GM21447 (cell line): ENCODE data around the gene FKBP9.
"Not testable (repeated sequence)": the region's sequence is repeated elsewhere in the genome, so short reads cannot be mapped to it uniquely, and the experiment has no call there.

Source experiments
- ATAC-seq: cut with Tn5 transposase; IDR thresholded peaks from one replicate; pipeline ENCODE4 v1.9.1; 2021; ENCODE audit not compliant: unreplicated experiment

Gene FKBP9

GRCh38 chr7:32947420-32947983, 9.7 kb upstream of the FKBP9 start:
- no peak for ATAC-seq

DNA sequence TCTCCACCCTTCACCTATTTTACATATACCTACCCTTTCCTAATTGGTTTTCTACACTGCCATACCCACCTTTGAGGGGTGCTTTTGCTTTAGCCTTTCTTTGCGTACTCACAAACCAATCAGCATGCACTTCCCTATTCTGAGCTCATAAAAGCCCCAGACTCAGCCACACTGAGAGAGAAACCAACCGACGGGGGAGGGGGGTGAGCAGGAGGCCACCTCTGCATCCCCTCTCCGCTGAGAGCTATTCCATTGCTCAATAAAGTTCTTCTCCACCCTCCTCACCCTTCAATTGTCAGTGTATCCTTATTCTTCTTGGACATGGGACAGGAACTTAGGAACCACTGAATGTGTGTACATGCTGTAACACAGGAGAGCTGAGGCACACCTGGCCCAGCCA, 9.0 kb upstream of the FKBP9 start:
- no peak for ATAC-seq

DNA sequence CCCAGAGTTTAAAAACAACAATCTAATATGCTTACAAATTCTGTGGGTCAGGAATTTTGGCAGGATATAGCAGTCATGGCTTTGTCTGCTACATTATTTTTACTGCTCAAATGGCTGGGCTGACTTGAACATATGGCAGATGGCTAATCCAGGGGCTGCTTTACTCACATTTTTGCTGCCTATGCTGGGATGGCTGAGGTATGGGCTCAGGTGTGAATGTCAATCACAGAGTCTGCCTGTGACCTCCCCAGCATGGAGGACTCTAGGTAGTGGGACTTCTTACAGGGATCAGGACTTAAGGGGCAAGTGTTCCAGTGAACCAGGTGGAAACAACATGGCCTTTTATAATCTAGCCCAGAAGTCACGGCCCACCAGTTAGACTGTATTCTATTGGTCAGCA, 4.4 kb upstream of the FKBP9 start:
- no peak for ATAC-seq

- no peak for ATAC-seq
Measured at GRCh38 chr7:32958046-32959025, 1.1 kb downstream of the FKBP9 start.

DNA sequence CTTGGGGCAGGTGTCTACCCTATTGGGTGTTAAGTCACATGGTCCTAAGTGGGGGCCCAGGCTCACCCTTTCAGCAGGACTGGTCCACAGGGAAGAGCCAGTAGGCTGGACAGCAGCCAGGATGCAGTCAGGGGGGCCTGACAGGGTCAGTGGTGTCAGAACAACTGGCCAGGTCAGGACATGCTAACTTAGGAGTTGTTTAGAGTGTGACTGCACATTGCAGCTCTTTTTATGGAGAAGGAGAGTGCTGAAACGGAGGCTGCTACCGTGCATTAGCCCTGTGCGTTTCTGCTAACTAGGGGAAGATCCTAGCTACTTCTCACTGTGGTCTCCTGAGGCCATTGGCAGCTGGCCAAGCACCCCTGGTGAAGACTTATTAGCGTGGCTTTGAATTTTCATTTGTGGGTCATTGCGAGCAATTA, 6.7 kb downstream of the FKBP9 start:
- ATAC-seq: not testable (repeated sequence)

- ATAC-seq: peak; percentile 96
Measured at GRCh38 chr7:32964461-32965159, 7.4 kb downstream of the FKBP9 start.

GRCh38 chr7:32966489-32967267, 9.4 kb downstream of the FKBP9 start:
- not testable (repeated sequence) for ATAC-seq

DNA sequence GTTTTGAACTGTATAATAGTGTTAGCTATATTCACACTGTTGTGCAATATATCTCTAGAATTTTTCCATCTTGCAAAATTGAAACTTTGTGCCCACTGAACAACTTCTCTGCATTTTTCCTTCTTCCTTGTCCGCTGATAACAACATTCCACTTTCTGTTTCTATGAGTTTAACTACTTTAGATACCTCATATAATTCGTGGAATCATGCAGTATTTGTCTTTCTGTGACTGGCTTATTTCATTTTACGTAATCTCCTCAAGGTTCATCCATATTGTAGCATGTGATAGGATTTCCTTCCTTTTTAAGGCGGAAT, 10.0 kb downstream of the FKBP9 start:
- ATAC-seq: not testable (repeated sequence)

DNA sequence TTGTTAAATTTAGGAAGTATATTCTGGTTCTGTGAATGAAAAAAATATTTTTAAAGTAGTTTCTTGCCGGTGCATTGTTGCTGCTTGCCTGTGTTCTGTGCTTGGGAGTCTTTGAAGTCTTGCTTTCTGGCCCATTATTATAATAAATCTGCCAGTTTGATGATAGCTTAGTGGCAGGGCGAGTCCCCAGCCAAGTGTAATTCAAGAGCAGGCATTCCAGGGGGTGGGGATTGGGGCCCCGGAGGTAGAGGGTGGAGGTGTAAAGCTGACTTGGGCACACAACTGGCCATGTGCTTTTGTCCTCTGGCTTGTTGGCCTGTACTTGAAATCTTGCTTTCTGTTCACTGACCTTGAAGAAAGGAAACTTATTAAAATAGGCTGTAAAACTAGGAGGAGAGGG, 14.7 kb downstream of the FKBP9 start:
- not testable (repeated sequence) for ATAC-seq

DNA sequence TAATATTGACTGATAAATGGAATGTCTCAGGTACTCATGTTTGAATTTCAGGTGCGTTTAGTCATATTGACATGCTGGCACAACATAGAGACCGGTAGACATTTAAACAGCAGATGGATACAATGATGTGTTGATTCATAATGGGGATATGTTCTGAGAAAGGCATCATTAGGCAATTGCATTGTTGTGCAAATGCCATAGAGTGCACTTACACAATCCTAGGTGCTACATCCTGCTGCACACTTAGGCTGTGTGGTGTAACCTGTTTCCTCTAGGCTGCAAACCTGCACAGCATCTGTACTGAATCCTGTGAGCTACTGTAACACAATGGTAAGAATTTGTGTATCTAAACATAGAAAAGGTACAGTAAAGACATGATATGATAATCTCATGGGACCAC, 19.9 kb downstream of the FKBP9 start:
- not testable (repeated sequence) for ATAC-seq

- not testable (repeated sequence) for ATAC-seq
Measured at GRCh38 chr7:32979246-32979645, 22.0 kb downstream of the FKBP9 start.

- ATAC-seq: not testable (repeated sequence)
Measured at GRCh38 chr7:32979902-32980301, 22.7 kb downstream of the FKBP9 start.

GRCh38 chr7:32988148-32988547, 30.9 kb downstream of the FKBP9 start:
- ATAC-seq: peak; percentile 81

DNA sequence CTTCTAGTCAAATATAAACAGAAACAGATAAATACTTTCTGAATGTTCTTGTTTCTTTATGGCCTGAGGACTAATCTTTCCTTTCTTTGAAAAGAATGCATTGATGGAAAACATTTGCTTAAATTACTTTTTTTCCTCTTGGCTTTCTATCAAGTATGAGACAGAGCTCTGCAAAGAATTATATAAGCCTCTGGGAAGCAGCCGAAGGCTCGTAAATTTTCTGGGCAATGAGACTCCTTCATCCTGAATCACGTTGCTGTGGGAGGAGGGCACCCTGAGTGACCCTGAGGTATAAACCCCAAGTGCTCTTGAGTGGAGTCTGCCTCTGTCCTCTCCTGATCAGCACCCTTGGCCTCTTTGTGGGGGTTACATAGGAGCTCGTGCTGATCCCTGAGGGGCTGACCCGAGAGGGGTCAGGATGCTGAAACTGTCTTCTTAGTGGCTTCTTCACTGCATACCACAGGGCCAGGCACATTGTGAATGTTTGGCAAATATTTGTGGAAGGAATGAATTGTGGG, 33.9 kb downstream of the FKBP9 start:
- ATAC-seq: not testable (repeated sequence)

DNA sequence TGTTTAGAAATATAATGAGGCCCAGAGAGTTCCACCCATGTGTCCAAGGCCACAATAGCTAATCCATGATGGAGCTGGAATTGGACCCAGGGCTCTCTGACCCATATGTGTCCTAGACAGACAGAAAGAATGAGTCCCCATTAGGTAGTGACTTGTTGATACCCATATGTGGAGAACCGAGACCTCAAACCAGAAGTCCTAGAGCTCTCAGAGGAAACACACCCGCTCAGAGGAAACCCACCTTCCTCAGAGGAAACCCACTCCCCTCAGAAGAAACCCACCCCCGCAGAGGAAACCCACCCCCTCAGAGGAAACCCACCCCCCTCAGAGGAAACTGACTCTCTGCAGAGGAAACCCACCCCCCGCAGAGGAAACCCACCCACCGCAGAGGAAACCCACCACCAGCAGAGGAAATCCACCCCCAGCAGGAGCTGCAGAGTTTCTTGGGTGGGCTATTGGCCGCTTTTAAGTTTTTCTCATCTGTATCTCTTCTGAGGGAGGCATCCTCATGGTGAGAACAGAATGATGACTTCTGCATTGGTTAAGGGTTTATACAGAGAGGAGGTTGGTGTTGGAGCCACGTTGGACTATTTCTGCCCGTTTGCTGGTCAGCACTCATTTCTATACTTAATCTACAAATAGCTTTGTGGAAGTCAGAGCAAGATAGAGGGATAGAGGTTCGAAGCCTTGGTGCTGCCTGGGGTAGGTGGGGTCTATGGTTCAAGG, 34.9 kb downstream of the FKBP9 start:
- ATAC-seq: not testable (repeated sequence)

DNA sequence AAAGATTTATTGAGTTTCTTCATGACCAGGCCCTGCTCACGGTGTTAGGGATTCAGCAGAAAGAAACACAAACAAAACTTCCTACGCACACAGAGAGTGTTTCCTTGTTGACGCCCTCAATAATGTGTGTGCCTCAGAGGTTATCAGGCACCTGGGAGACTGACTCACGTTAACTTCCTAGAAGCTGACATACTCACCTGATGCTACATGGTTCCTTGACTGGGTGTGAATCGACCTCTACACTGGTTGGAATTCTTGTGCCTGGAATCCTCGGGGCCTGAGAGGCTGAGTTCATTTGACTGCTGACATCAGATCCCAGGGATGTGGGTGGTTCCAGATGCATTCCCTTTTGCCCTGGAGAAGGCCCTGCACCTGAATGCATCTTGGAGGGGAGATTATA, 35.5 kb downstream of the FKBP9 start:
- ATAC-seq: not testable (repeated sequence)

DNA sequence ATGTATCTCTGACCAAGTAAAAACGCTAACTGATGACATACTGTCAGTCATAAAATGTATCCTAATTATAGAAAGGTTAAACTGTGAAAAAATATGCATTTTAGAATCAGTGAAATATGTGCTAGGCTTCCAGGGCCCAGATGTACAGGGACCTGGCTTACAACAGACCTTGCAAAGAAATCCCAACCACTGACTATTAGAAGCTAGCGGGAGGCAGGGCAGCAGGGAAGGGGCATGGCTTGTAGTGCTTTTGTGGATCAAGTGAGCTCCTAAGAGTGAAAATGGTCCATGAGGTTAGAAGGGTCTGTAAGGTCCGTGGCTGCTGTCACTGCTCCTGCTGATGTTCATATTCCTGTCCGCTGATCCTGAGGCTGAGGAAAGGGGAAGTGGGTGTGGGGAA, 40.7 kb downstream of the FKBP9 start:
- not testable (repeated sequence) for ATAC-seq

DNA sequence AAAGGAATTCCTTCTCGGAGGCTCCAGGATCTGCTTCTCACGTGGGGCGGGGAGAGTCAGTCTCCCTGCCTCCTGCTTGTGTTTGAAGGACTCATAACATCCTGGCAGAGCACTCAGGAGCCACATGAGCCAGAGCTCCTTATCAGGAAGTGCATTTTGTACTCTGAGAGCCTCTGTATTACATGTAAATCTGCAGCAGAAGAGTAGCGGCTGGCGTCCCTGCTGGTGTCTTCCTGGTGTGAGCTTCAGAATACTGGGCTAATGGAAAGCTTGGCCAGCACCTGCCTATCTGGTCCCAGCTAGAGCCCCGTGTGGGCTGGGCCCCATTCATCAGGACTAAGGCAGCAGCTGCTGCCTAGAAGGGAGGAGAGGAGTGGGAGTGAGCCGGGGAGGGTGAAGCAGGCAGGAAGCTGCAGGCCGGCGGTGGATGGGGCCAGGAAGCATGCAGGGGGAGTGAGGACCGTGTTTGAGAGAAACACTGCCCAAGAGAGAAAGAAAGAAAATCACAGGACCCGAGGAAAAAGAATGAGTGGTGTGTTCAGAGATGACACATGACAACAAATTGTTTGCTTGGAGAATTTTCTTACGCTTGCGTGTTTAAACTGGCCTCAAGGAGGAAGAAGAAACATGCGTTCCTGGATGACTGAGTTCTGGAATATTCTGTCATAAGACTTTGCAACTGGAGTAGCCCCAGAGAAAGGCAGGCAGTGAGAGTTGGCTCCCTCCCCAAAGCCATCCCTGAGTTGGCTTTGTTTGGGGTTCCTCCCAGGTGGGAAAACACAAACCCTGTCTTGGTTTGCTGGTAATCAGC, 41.3 kb downstream of the FKBP9 start:
- ATAC-seq: peak; percentile 61

DNA sequence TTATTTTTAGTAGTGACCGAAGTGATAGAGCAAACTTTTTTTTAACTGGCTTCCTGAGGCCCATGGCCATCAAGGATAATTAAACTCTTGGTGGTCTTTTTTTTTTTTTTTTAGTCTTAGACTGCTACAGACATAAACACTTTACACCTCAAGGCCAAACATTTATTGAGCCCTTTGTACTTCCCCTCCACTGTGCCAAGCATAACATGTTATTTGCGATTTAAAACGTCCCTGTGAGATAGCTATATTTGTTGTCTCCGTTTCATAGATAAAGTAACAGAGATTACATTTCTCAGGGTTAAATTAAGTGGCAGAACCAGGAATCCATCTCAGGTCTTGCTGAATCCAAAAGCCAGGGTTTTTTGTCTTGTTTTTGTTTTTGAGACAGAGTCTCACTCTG, 42.1 kb downstream of the FKBP9 start:
- ATAC-seq: not testable (repeated sequence)
